Effector memory CD8-positive, alpha-beta T cell (primary cell): ENCODE measurements around the gene DDX60.
"Not testable (repeated sequence)": the region's sequence is repeated elsewhere in the genome, so short reads cannot be mapped to it uniquely, and the experiment has no call there.

Experiments used
- ATAC-seq: fragments of 150-1000 bp; cut with Tn5 transposase; replicated peaks from 2 replicates; pipeline ENCODE4 v1.10.0; 2021; ENCODE audit warnings: mild to moderate bottlenecking, moderate library complexity
- DNase-seq, 3 experiments: peaks; one replicate each; pipeline ENCODE4 v3.0.0; 2021
- H3K27ac Mint-ChIP-seq, 2 donors: one replicate each; pipeline ENCODE4 v1.8.0; 2022; ENCODE audit warnings: mild to moderate bottlenecking in 2 of 2, mixed read lengths in 2 of 2, moderate library complexity in 2 of 2
- H3K27me3 Mint-ChIP-seq, 2 donors: one replicate each; pipeline ENCODE4 v1.8.0; 2022; ENCODE audit warnings: mixed read lengths in 2 of 2
- H3K36me3 Mint-ChIP-seq: one replicate; pipeline ENCODE4 v1.8.0; 2022; ENCODE audit warnings: mild to moderate bottlenecking, moderate library complexity, mixed read lengths; ENCODE audit not compliant: insufficient read depth
- H3K4me1 Mint-ChIP-seq, 2 donors: one replicate each; pipeline ENCODE4 v1.8.0; 2022; ENCODE audit warnings: low read depth in 2 of 2, mixed read lengths in 2 of 2
- H3K4me3 Mint-ChIP-seq, 2 donors: one replicate each; pipeline ENCODE4 v1.8.0; 2022; ENCODE audit warnings: mild to moderate bottlenecking in 2 of 2, mixed read lengths in 2 of 2, moderate library complexity in 2 of 2
- H3K9me3 Mint-ChIP-seq, 2 donors: one replicate each; pipeline ENCODE4 v1.8.0; 2022; ENCODE audit warnings: mixed read lengths in 2 of 2
- total RNA-seq, 9 experiments: gene quantifications; one replicate each; lab custom pipeline; 2026; lab: John Stamatoyannopoulos, UW

The DDX60 gene, protein sequence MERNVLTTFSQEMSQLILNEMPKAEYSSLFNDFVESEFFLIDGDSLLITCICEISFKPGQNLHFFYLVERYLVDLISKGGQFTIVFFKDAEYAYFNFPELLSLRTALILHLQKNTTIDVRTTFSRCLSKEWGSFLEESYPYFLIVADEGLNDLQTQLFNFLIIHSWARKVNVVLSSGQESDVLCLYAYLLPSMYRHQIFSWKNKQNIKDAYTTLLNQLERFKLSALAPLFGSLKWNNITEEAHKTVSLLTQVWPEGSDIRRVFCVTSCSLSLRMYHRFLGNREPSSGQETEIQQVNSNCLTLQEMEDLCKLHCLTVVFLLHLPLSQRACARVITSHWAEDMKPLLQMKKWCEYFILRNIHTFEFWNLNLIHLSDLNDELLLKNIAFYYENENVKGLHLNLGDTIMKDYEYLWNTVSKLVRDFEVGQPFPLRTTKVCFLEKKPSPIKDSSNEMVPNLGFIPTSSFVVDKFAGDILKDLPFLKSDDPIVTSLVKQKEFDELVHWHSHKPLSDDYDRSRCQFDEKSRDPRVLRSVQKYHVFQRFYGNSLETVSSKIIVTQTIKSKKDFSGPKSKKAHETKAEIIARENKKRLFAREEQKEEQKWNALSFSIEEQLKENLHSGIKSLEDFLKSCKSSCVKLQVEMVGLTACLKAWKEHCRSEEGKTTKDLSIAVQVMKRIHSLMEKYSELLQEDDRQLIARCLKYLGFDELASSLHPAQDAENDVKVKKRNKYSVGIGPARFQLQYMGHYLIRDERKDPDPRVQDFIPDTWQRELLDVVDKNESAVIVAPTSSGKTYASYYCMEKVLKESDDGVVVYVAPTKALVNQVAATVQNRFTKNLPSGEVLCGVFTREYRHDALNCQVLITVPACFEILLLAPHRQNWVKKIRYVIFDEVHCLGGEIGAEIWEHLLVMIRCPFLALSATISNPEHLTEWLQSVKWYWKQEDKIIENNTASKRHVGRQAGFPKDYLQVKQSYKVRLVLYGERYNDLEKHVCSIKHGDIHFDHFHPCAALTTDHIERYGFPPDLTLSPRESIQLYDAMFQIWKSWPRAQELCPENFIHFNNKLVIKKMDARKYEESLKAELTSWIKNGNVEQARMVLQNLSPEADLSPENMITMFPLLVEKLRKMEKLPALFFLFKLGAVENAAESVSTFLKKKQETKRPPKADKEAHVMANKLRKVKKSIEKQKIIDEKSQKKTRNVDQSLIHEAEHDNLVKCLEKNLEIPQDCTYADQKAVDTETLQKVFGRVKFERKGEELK (N-terminal part only)
- total RNA-seq: 19.6 to 133 (median 73.6) reads per million in 9 experiments

DNA sequence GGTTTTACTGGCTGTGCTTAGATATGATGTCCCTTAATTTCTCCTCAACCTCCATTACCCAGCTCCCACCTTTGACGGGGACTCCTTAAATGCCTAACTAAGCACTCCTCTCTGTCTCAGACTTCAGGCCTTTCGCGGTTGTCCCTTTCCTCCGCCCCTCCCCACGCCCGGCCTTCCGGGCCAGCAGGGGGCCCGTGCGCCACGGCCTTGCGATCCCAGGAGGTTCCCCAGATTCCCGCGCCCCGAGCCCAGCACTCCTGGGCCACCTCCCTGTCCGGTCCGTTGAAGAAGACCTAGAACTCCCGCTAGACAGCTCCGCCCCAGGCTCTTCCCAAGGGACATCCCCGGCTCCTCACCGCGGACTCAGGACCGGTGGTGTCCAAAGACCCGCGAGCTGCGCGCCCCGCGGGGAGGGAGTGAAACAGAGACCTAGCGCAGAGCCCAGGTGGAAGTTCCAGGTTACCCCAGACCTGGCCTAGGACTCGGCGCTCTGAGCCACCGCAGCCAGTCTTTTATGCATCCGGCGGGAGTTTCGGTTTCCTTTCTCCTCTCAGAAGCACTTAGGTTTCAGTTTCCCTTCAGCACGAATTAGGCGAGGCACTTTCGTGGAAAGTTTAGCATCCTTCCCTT lies at the start of gene DDX60:
DDX60 (minus strand) TSS at position 487 of the 630 bp plus-strand sequence. CDS start 7,493 bp downstream, outside the sequence.
- peaks cover 23 to 40% of the 10 kb centered on the region in 2 donors for H3K4me1 Mint-ChIP-seq
- H3K27ac Mint-ChIP-seq: peak within 1 kb of the TSS; percentile 100
- H3K36me3 Mint-ChIP-seq: peaks cover 16% of the 10 kb centered on the region
- H3K9me3 Mint-ChIP-seq: no peaks in the 10 kb centered on the region
- peak within 1 kb of the TSS; percentile 97 to 99 for H3K4me3 Mint-ChIP-seq
- peak; percentile 96 for ATAC-seq
- DNase-seq: peak; percentile 77 to 86 (median 81)
- no peaks in the 10 kb centered on the region for H3K27me3 Mint-ChIP-seq

DNA sequence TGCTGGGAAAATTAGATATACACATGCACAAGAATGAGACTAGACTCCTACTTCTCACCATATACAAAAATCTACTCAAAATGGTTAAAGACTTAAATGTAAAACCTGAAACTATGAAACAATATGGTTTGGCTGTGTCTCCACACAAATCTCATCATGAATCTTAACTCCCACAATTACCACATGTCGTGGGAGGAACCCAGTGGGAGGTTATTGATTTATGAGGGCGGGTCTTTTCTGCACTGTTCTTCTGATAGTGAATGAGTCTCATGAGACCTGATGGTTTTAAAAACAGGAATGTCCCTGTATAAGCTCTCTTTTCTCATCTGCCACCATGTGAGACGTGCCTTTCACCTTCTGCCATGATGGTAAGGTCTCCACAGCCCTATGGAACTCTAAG lies 48.5 kb upstream of the DDX60 start:
- Mint-ChIP-seq H3K27me3 (no peaks in the 10 kb centered on the region), H3K9me3 (peaks cover 0 to 1% of the 10 kb centered on the region in 2 donors), H3K4me1 (peaks cover 4 to 6% of the 10 kb centered on the region in 2 donors), H3K4me3 (no peak overlapping the region), H3K36me3 (peaks cover 15% of the 10 kb centered on the region), H3K27ac (no peak overlapping the region)
- DNase-seq: no peak
- ATAC-seq: no peak

DNA sequence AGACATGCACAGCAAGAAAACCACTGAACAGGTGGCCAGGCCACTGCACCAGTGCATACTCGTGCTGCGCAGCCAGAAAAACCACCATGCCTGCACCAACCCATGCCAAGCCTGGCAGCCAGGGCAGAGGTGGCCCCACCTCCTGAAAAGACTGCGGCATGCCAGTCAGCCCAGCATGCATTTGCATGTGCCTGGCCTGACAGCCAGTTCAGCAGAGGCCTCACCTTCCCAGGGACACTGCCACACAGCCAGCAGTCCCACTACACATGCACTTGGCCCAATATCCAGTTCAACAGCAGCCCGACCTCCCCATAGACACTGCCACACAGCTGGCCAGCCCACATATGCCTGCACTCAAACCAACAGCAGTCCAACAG lies 43.5 kb upstream of the DDX60 start:
- no peaks in the 10 kb centered on the region for H3K27me3 Mint-ChIP-seq
- ATAC-seq (no peak), DNase-seq (no peak)
- H3K9me3 Mint-ChIP-seq: no peaks in the 10 kb centered on the region
- no peak overlapping the region for H3K27ac Mint-ChIP-seq
- H3K36me3 Mint-ChIP-seq: peaks cover 32% of the 10 kb centered on the region
- H3K4me1 Mint-ChIP-seq: peaks cover 4 to 6% of the 10 kb centered on the region in 2 donors
- H3K4me3 Mint-ChIP-seq: no peak overlapping the region

DNA sequence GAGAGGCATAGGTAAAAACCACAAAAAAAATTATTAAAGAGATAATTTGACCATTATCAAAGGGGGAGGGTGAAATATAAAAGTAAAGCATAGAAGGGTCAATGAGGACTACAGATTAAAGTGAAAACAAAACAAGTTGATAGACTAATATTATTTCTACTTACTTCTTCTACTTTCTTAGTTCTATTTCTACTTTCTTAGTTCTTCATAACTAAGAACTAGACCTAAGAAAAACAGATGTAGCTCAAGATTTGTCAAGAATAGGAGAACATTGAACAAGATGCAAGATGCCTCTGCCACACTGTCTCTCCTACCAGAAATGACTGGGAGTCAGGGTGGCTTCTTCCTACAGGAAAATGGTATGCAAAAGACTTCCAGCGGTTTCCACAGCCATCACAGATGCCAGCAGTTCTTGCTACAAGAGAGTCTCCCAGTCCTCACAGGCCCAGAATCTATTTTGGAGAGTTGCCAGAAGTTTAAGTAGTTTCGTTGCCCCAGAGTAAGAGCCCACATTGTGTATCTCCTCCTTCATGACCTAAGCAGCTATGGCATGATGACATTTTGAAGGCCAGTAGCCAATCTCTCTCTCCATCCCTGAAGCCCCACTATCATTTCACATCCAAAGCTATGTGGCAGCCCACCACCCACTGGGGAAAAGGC lies 42.9 kb upstream of the DDX60 start:
- ATAC-seq (no peak), DNase-seq (no peak)
- no peak overlapping the region for H3K27ac Mint-ChIP-seq
- H3K36me3 Mint-ChIP-seq: peaks cover 37% of the 10 kb centered on the region
- no peaks in the 10 kb centered on the region for H3K27me3 Mint-ChIP-seq
- no peak overlapping the region for H3K4me3 Mint-ChIP-seq
- peaks cover 4 to 6% of the 10 kb centered on the region in 2 donors for H3K4me1 Mint-ChIP-seq
- no peaks in the 10 kb centered on the region for H3K9me3 Mint-ChIP-seq

DNA sequence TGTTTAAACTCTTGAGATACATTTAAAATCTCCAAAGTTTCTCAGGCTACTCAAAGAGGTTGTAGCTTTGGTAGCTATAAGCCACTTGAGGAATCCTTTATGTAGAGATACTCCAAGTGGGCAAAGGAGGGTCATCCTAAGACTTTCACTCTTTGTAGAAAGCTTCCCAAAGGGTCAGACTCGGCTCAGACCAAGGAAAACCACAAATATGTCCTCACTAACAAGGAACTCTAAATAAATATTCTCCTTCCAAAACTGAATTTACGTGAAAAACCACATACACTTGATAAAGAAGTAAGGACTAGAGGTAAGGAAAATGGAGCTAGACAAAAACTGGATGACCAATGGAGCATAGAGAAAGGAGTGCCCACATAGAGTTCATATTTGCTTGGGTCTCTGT lies 41.7 kb upstream of the DDX60 start:
- Mint-ChIP-seq H3K4me3 (no peak overlapping the region), H3K9me3 (no peaks in the 10 kb centered on the region), H3K27ac (no peak overlapping the region), H3K4me1 (peaks cover 4 to 6% of the 10 kb centered on the region in 2 donors), H3K27me3 (no peaks in the 10 kb centered on the region), H3K36me3 (peaks cover 38% of the 10 kb centered on the region)
- ATAC-seq (no peak), DNase-seq (no peak)

DNA sequence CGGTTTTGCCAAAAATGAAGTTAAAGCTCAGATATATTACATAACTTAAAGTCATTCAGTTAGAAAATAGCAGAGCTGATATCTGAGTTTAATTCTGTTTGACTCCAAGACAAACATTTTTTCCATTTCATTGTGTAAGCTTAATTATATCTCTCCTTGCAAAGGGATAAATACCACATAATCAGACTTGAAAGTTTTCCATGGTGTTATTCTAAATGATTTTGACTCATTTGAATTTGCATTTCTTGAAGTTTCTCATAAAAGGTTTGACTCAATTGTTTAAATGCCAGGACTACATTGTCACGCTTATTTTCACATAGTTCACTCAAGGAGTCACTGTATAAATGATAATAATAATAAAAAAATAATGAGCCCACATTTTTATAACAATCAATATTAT lies 39.4 kb upstream of the DDX60 start:
- ATAC-seq (no peak), DNase-seq (no peak)
- Mint-ChIP-seq H3K9me3 (peaks cover 0 to under 1% of the 10 kb centered on the region in 2 donors), H3K27me3 (no peaks in the 10 kb centered on the region), H3K36me3 (peaks cover 38% of the 10 kb centered on the region), H3K27ac (no peak overlapping the region), H3K4me3 (no peak overlapping the region), H3K4me1 (no peaks in the 10 kb centered on the region)

DNA sequence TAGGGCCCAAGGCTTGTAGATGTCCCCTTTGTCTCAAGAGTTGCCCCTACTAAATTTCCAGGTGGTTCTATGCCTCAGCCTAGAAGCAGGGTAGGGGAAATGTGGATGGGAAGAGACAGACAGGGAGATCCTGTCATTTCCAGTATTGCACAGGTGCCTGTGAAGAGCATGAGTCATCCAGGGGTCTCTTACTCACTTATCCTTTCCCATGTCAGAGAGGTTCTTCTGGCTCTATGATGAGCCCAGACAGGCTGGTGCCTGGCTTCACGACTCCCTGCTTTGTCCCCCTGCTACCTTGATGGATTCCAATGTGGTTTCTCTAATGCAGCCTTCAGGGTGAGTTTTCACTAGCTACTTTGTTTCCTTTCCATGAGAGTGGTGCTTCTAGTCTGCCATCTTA lies 35.2 kb upstream of the DDX60 start:
- Mint-ChIP-seq H3K36me3 (peaks cover 21% of the 10 kb centered on the region), H3K4me1 (no peaks in the 10 kb centered on the region), H3K4me3 (no peak overlapping the region), H3K27me3 (no peaks in the 10 kb centered on the region), H3K9me3 (peaks cover 14 to 27% of the 10 kb centered on the region in 2 donors), H3K27ac (no peak overlapping the region)
- ATAC-seq (no peak), DNase-seq (no peak)

DNA sequence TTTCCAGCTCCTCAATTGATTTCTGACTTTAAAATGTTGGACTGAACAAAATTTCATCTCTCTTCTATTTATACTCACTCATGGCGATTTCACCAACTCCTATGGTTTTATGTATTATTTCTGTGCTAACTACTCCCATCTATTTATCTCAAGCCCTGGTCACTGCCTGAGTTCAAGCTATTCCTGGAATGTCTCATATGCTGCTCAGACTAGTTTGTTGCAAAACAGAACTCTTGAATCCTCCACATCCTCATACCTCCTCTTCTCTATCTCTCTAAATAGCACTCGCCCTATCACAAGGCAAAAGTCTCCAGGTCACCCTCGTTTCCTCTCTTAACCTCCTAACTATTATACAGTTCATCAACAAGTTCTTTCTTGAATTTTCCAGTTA lies 19.0 kb upstream of the DDX60 start:
- H3K4me1 Mint-ChIP-seq: peaks cover 0 to 4% of the 10 kb centered on the region in 2 donors
- peaks cover 0 to 9% of the 10 kb centered on the region in 2 donors for H3K9me3 Mint-ChIP-seq
- ATAC-seq: no peak
- no peak overlapping the region for H3K4me3 Mint-ChIP-seq
- H3K27me3 Mint-ChIP-seq: peaks cover 0 to 9% of the 10 kb centered on the region in 2 donors
- H3K36me3 Mint-ChIP-seq: no peaks in the 10 kb centered on the region
- DNase-seq: no peak
- H3K27ac Mint-ChIP-seq: no peak overlapping the region

DNA sequence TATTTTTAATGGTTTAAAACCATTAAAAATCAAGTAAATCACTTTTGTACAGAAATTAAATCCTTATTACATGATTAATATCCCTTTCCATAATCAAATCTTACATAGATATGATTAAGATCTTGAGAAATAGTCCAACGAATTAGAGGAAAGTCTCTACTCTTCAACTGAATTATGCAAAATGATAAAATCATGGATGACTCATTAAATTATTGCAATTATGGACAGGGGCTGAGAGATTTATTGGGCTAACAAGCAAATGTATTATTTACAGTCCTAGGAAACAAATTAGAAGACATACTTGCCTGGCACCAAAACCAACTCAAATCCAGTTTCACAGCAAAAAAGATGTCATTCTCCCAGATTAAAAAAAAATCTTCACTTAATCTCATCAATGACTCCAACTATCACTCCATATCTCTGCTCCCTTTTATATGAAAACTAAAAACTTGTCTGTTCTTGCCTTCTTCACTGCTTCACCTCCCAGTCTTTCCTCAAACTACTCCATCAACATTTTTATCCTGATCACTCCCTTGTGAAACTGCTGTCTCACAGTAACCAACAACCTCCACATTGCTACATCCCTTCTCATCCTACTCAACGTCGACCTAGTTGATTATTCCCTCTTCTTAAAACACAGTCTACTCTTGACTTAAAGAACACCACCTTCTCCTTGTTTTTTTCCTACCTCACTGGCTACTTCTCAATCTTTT lies 18.4 kb upstream of the DDX60 start:
- DNase-seq: no peak
- Mint-ChIP-seq H3K4me1 (peaks cover 0 to 4% of the 10 kb centered on the region in 2 donors), H3K36me3 (no peaks in the 10 kb centered on the region), H3K27ac (no peak overlapping the region), H3K4me3 (no peak overlapping the region), H3K27me3 (peaks cover 0 to 9% of the 10 kb centered on the region in 2 donors), H3K9me3 (peaks cover 0 to 8% of the 10 kb centered on the region in 2 donors)
- ATAC-seq: no peak

DNA sequence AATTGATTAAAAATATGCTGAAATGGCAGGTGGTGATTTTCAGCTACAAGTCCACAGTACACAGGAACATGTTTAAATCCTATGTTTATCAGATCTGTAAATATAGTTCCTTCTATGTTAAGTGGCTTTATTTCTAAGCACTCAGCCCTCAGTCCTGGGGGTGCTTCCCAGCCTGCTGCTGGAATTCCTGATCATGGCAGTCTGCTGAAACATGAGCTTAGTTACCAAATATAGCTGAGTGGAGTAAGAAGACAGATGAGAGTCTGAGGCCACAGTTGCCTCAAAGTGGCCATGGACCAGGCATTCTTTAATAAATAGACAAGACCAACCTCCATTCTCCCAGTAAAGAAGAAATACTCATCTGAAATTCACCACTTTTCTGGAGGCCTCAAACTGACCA lies 17.1 kb upstream of the DDX60 start:
- Mint-ChIP-seq H3K36me3 (no peaks in the 10 kb centered on the region), H3K27me3 (peaks cover 0 to 3% of the 10 kb centered on the region in 2 donors), H3K27ac (no peak overlapping the region), H3K9me3 (no peaks in the 10 kb centered on the region), H3K4me3 (no peak overlapping the region), H3K4me1 (peaks cover 0 to 4% of the 10 kb centered on the region in 2 donors)
- ATAC-seq: no peak
- DNase-seq: no peak

DNA sequence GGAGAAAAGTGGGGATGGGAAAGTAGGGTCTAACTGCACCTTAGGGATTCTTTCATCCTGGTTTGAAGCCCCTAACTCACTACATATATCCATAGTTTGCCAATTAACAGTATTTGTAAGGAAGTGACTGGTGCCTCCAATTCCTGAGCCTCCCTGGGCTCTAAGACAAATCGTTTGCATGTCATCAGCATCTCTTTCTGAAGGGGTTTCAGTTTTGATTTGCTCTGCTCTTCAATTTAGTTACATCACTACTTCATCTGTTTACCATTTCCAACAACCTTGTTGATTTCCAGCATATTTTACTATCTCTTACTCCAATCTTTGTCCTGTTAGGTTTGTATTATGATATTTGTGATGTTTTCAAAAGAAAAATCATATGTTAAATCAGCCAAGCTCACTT lies 15.5 kb upstream of the DDX60 start:
- peaks cover 0 to 13% of the 10 kb centered on the region in 2 donors for H3K27me3 Mint-ChIP-seq
- no peaks in the 10 kb centered on the region for H3K9me3 Mint-ChIP-seq
- no peak overlapping the region for H3K4me3 Mint-ChIP-seq
- H3K36me3 Mint-ChIP-seq: no peaks in the 10 kb centered on the region
- ATAC-seq (no peak), DNase-seq (no peak)
- no peak overlapping the region for H3K27ac Mint-ChIP-seq
- H3K4me1 Mint-ChIP-seq: peaks cover 0 to 4% of the 10 kb centered on the region in 2 donors

DNA sequence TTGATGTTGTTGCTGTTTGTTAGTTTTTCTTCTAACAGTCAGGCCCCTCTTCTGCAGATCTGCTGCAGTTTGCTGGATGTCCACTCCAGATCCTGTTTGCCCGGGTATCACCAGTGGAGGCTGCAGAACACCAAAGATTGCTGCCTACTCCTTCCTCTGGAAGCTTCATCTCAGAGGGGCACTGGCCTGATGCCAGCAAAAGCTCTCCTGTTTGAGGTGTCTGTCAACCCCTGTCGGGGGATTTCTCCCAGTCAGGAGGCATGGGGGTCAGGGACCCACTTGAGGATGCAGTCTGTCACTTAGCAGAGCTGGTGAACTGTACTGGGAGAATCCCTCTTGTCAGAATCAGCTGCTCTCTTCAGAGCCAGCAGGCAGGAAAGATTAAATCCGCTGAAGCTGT lies 12.0 kb upstream of the DDX60 start:
- H3K4me3 Mint-ChIP-seq, ATAC-seq, DNase-seq, H3K4me1 Mint-ChIP-seq, H3K27ac Mint-ChIP-seq, H3K36me3 Mint-ChIP-seq, H3K9me3 Mint-ChIP-seq: not testable (repeated sequence)
- peaks cover 0 to 21% of the 10 kb centered on the region in 2 donors for H3K27me3 Mint-ChIP-seq
